ENCODE data around the gene BTNL9.

DNA sequence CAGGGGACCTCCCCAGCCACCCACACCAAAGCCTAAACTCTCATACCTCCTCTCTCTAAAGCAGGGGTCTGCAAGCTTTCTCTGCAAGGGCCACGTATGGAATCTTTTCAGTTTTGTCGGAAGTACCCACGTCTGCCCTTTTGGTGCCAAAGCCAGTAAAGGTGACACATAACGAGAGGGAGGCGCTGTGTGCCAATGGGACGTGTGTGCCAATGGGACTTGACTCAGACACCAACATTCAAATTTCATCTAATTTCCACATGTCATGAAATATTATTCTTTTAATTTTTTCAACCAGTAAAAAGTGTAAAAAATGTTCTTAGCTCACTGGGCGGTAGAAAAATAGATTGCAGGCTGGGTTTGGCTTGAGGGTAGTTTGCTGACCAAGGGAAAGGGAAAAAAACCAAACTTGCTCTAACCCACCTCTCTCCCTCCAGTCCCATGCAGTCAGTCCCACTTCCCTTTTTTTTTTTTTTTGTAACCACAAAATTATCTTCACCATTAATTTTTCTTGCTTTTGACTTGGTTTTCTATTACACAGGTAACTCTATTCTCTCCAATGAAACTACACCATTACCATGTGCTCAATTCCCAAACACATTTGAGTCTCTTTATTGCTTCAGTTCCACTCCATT, 65.4 kb downstream of the BTNL9 start:
- TF ChIP-seq, protein P1, sequence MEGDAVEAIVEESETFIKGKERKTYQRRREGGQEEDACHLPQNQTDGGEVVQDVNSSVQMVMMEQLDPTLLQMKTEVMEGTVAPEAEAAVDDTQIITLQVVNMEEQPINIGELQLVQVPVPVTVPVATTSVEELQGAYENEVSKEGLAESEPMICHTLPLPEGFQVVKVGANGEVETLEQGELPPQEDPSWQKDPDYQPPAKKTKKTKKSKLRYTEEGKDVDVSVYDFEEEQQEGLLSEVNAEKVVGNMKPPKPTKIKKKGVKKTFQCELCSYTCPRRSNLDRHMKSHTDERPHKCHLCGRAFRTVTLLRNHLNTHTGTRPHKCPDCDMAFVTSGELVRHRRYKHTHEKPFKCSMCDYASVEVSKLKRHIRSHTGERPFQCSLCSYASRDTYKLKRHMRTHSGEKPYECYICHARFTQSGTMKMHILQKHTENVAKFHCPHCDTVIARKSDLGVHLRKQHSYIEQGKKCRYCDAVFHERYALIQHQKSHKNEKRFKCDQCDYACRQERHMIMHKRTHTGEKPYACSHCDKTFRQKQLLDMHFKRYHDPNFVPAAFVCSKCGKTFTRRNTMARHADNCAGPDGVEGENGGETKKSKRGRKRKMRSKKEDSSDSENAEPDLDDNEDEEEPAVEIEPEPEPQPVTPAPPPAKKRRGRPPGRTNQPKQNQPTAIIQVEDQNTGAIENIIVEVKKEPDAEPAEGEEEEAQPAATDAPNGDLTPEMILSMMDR (IDR thresholded peaks at IDR 0.05), result no peak
- TF ChIP-seq POLR2A (IDR thresholded peaks at IDR 0.05) (no peak), POLR2AphosphoS5 (IDR thresholded peaks at IDR 0.05) (no peak), EP300 (IDR thresholded peaks at IDR 0.05) (no peak)
